K562 (cell line): Measurements from ENCODE around the gene MRPS31. TPM values are rescaled to one million over a fixed set of nuclear protein-coding genes. Genes with fewer than 3 reads are reported as not detected.

Source experiments
- ARID1B ChIP-seq: fragments of 450-650 bp; IDR thresholded peaks from 2 replicates; pipeline ENCODE4 v1.6.1; 2016; ENCODE audit warnings: antibody characterized with exemption, mild to moderate bottlenecking, inconsistent platforms
- CBX1 ChIP-seq: sonication (generic); IDR thresholded peaks from 2 replicates; pipeline ENCODE4 v1.6.1; 2016; ENCODE audit warnings: antibody characterized with exemption, low read depth, mild to moderate bottlenecking
- CBX8 ChIP-seq: fragments of 200-600 bp; sonication (generic); IDR thresholded peaks from 2 replicates; pipeline ENCODE4 v1.6.1; 2012; ENCODE audit warnings: borderline replicate concordance, mixed run types, low read depth, mild to moderate bottlenecking, moderate library complexity, mixed read lengths, low read length, control low read depth, inconsistent platforms; ENCODE audit not compliant: poor library complexity, severe bottlenecking; ENCODE audit errors: extremely low read depth
- CEBPB ChIP-seq: fragments of 450-650 bp; IDR thresholded peaks from 2 replicates; pipeline ENCODE4 v1.6.1; 2016; ENCODE audit warnings: missing genetic modification characterization, missing compliant biosample characterization
- CEBPG ChIP-seq, 3 experiments: fragments of 200-800 bp in 1 of 3; sonication (Bioruptor generic) in 1 of 3; sonication (generic) in 1 of 3; formaldehyde crosslinking in 1 of 3; IDR thresholded peaks in 2 of 3; conservative IDR thresholded peaks in 1 of 3; 2 replicates each; pipeline versions ENCODE4 v1.6.1 to v1.8.0; 2016 to 2022; ENCODE audit warnings: missing compliant biosample characterization in 2 of 3, missing genetic modification characterization in 2 of 3, mild to moderate bottlenecking in 1 of 3, missing genetic modification reagents in 1 of 3
- CXXC5 ChIP-seq: fragments of 250-450 bp; sonication (Bioruptor Pico); IDR thresholded peaks from 2 replicates; pipeline ENCODE4 v1.8.0; 2022; ENCODE audit warnings: inconsistent platforms, mild to moderate bottlenecking, moderate library complexity
- FOXJ2 ChIP-seq: fragments of 200-800 bp; sonication (Bioruptor generic); IDR thresholded peaks from 2 replicates; pipeline ENCODE4 v1.6.1; 2016; ENCODE audit warnings: missing genetic modification characterization, missing compliant biosample characterization
- HEY1 ChIP-seq: fragments of 250-450 bp; sonication (Bioruptor Pico); IDR thresholded peaks from 2 replicates; pipeline ENCODE4 v1.5.0; 2020; ENCODE audit warnings: mild to moderate bottlenecking, moderate library complexity, borderline replicate concordance
- HMGN3 ChIP-seq: IDR thresholded peaks from 2 replicates; pipeline ENCODE4 v1.6.1; 2011; ENCODE audit warnings: borderline replicate concordance, low read depth, mild to moderate bottlenecking, mixed read lengths, low read length; ENCODE audit not compliant: insufficient read length; ENCODE audit errors: extremely low read depth
- HNRNPLL ChIP-seq: fragments of 200-400 bp; formaldehyde crosslinking; IDR thresholded peaks from 2 replicates; pipeline ENCODE4 v1.6.1; 2017; ENCODE audit warnings: low read length, low read depth, mild to moderate bottlenecking; ENCODE audit not compliant: poor library complexity, severe bottlenecking
- MEF2D ChIP-seq: conservative IDR thresholded peaks from 2 replicates; pipeline ENCODE4 v1.6.1; 2016; ENCODE audit warnings: low read depth, missing genetic modification characterization, missing compliant biosample characterization
- NCOR1 ChIP-seq: fragments of 450-650 bp; IDR thresholded peaks from 2 replicates; pipeline ENCODE4 v1.6.1; 2016; ENCODE audit warnings: mild to moderate bottlenecking, moderate library complexity
- PKNOX1 ChIP-seq: fragments of 450-650 bp; IDR thresholded peaks from 2 replicates; pipeline ENCODE4 v1.6.1; 2016
- POLR2AphosphoS2 ChIP-seq: IDR thresholded peaks from 2 replicates; pipeline ENCODE4 v1.6.1; 2012; ENCODE audit warnings: low read length, improper control_type of control experiment
- PREB ChIP-seq: sonication (generic); formaldehyde crosslinking; IDR thresholded peaks from 2 replicates; pipeline ENCODE4 v1.8.1; 2023; ENCODE audit warnings: mild to moderate bottlenecking, missing genetic modification reagents
- SIRT6 ChIP-seq: IDR thresholded peaks from one replicate; pipeline ENCODE4 v1.6.1; 2012; ENCODE audit warnings: low read depth, mild to moderate bottlenecking, control low read depth, inconsistent platforms, low read length, moderate library complexity
- SMC3 ChIP-seq: conservative IDR thresholded peaks from 2 replicates; pipeline ENCODE4 v1.6.1; 2011; ENCODE audit warnings: low read depth, low read length, improper control_type of control experiment; ENCODE audit not compliant: insufficient read depth
- SREBF1 ChIP-seq: fragments of 150-350 bp; IDR thresholded peaks from 2 replicates; pipeline ENCODE4 v1.6.1; 2014; ENCODE audit warnings: antibody characterized with exemption, low read depth, low read length, borderline replicate concordance
- THAP7 ChIP-seq: fragments of 250-450 bp; sonication (Bioruptor Pico); IDR thresholded peaks from 2 replicates; pipeline ENCODE4 v1.5.0; 2021
- XRCC4 ChIP-seq: IDR thresholded peaks from one replicate; pipeline ENCODE4 v1.6.1; 2011; ENCODE audit not compliant: insufficient read depth, insufficient read length; ENCODE audit errors: extremely low read depth
- ZFP1 ChIP-seq: fragments of 450-650 bp; formaldehyde crosslinking; IDR thresholded peaks from 2 replicates; pipeline ENCODE4 v1.4.0; 2020; ENCODE audit warnings: mild to moderate bottlenecking, mixed read lengths
- ZNF134 ChIP-seq: fragments of 250-450 bp; sonication (Bioruptor Pico); conservative IDR thresholded peaks from 2 replicates; pipeline ENCODE4 v1.4.0; 2020
- ZNF174 ChIP-seq: fragments of 250-450 bp; sonication (Bioruptor Pico); IDR thresholded peaks from 2 replicates; pipeline ENCODE4 v1.4.0; 2020; ENCODE audit warnings: mild to moderate bottlenecking
- ZNF212 ChIP-seq: fragments of 450-650 bp; formaldehyde crosslinking; IDR thresholded peaks from 2 replicates; pipeline ENCODE4 v1.4.0; 2020; ENCODE audit warnings: mild to moderate bottlenecking
- ZNF3 ChIP-seq: fragments of 250-450 bp; sonication (Bioruptor Pico); IDR thresholded peaks from 2 replicates; pipeline ENCODE4 v1.5.0; 2021; ENCODE audit warnings: mild to moderate bottlenecking, moderate library complexity
- ZNF76 ChIP-seq: fragments of 250-450 bp; sonication (Bioruptor Pico); IDR thresholded peaks from 2 replicates; pipeline ENCODE4 v1.4.0; 2020; ENCODE audit warnings: mild to moderate bottlenecking, moderate library complexity, borderline replicate concordance
- ZNF79 ChIP-seq: fragments of 250-450 bp; sonication (Bioruptor Pico); IDR thresholded peaks from 2 replicates; pipeline ENCODE4 v1.4.0; 2020; ENCODE audit warnings: low read depth, mild to moderate bottlenecking, moderate library complexity
- polyA plus RNA-seq, 8 experiments: library from polyadenylated mRNA; depleted of rRNA in 4 of 8; stranded (reverse) in 5 of 8; unstranded in 3 of 8; fragments of >200 nt; fragmentation: Nextera tagmentation in 2 of 8; fragmentation: Illumina TruSeq in 1 of 8; extraction: Ambion mirVana in 2 of 8; extraction: Trizol in 1 of 8; gene quantifications; 2 replicates each; pipeline versions ENCODE4 v1.2.1 to v1.2.3, GENCODE V29; 2011 to 2014; ENCODE audit warnings: inconsistent platforms in 1 of 8, missing spikeins in 1 of 8
- total RNA-seq, 7 experiments: library from RNA; depleted of rRNA in 6 of 7; stranded (reverse); fragments of >200 nt in 6 of 7; fragmentation: Illumina TruSeq in 2 of 7; extraction: Trizol in 2 of 7; gene quantifications; 2 replicates each; pipeline versions ENCODE4 v1.2.1 to v1.2.3, GENCODE V29; 2011 to 2021; ENCODE audit warnings: low replicate concordance in 1 of 7

MRPS31 gene
- total and polyA plus RNA-seq, 9 of the 15 experiments (the other 6 are each of a cell fraction or from before 2014, with no cell fraction given), result 20.3 to 57.8 (median 37.1) TPM

DNA sequence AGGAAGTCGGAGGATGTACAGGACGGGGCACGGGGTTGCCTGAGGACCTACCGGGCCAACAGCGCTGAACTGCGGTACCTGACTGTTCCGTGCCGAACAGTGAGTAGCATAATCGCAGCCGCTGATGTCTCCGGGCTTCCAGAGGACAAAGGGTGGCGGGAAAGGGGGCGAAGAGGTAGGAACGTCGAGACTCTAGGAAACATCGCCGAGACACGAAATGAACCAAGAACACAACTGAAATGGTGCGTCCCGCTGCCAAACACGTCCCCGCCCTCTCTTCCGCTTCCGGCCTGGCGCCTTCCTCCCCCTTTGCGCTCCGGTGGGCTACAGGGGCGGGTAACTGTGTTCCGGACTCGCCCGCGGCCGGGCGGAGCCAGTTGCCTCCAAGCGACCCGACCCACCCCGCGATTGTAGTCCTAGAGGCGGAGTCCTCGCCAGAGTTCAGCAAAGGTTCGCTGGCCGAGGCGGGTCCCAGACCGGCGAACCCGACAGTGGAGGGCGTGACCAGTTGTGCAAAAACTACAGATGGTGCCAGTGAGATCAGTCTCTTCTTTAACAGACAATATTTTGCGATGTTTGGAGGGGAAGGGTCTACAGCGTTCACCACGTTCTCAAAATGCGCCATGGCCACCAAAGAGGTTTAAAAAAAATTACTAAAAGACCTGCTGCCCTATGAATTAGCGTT lies at the start of gene MRPS31 (continued):
- no peak for TF ChIP-seq ZNF174 (CRISPR knock-in tag)
- peak; percentile 74; the same call in 1 of the 2 replicates for TF ChIP-seq CBX1
- 0 out of 2 replicates have a peak, but pooled peaks have one; percentile 48 for TF ChIP-seq SREBF1
- TF ChIP-seq ZNF79 (CRISPR knock-in tag), result no peak
- peak; percentile 49 for TF ChIP-seq NCOR1
- TF ChIP-seq ZNF134, result no peak
- TF ChIP-seq CXXC5 (CRISPR knock-in tag), result peak; percentile 75
- no peak for TF ChIP-seq ZNF3
- no peak for TF ChIP-seq ZNF76 (CRISPR knock-in tag)
- no peak for TF ChIP-seq MEF2D
- TF ChIP-seq THAP7 (CRISPR knock-in tag), result peak; percentile 92
- TF ChIP-seq ZNF212 (CRISPR knock-in tag), result no peak
- no peak for TF ChIP-seq ZFP1 (CRISPR knock-in tag)
- TF ChIP-seq PREB (CRISPR knock-in tag), result no peak
- TF ChIP-seq FOXJ2, result no peak
- no peak for TF ChIP-seq HNRNPLL
- TF ChIP-seq POLR2AphosphoS2, result no peak
- TF ChIP-seq HEY1 (CRISPR knock-in tag), result no peak
- TF ChIP-seq CBX8, result no peak
- TF ChIP-seq ARID1B, result no peak; the same call in 1 of the 2 replicates
- TF ChIP-seq CEBPG (CRISPR knock-in tag; IDR thresholded peaks at IDR 0.05), result no peak
- TF ChIP-seq CEBPG (tag; conservative IDR thresholded peaks at IDR 0.05 in 1 of 2, IDR thresholded peaks at IDR 0.05 in 1 of 2), result no peak
- no peak for TF ChIP-seq SMC3
- peak; percentile 89 for TF ChIP-seq PKNOX1
- peak; percentile 92 for TF ChIP-seq HMGN3
- TF ChIP-seq CEBPB (tag), result peak; percentile 55; the same call in 1 of the 2 replicates
- no peak for TF ChIP-seq SIRT6
- TF ChIP-seq XRCC4, result no peak
